ENCODE data around the gene SLC44A1.

- TF ChIP-seq SIN3A (IDR thresholded peaks at IDR 0.05; ENCODE audit: low read depth, low read length) (no peak), CTCF (IDR thresholded peaks at IDR 0.05 in 2 of 3, conservative IDR thresholded peaks at IDR 0.05 in 1 of 3; ENCODE audit: control insufficient read depth in 2 of 3, extremely low read depth in 1 of 3, insufficient read depth in 1 of 3, low read depth in 3 of 3, low read length in 3 of 3) (no peak), KDM1A (IDR thresholded peaks at IDR 0.05; ENCODE audit: borderline replicate concordance) (no peak), ELK1 (IDR thresholded peaks at IDR 0.05; ENCODE audit: low read depth, low read length) (no peak), MYB (IDR thresholded peaks at IDR 0.05; ENCODE audit: borderline replicate concordance, low read depth, low read length) (no peak), POLR2AphosphoS5 (IDR thresholded peaks at IDR 0.05; ENCODE audit: low read length) (no peak), POLR2A (IDR thresholded peaks at IDR 0.05; ENCODE audit: low read depth, low read length) (no peak), E2F4 (IDR thresholded peaks at IDR 0.05; ENCODE audit: low read depth, low read length) (no peak), MTA3 (IDR thresholded peaks at IDR 0.05; ENCODE audit: borderline replicate concordance, low read length) (no peak), EP300 (IDR thresholded peaks at IDR 0.05; ENCODE audit: borderline replicate concordance in 1 of 2, control insufficient read depth in 1 of 2, low read depth in 2 of 2, low read length in 2 of 2) (no peak)
Measured at GRCh38 chr9:105295986-105296385, 51.5 kb downstream of the SLC44A1 start.

Data from GM12878 (cell line).